Liver (tissue), 9 donors: Measurements from ENCODE around the gene CADPS. TPM values are rescaled to one million over a fixed set of nuclear protein-coding genes. Genes with fewer than 3 reads are reported as not detected.

Source experiments
- DNase-seq: peaks from one replicate; pipeline ENCODE4 v3.0.0-alpha.2; 2017; ENCODE audit warnings: low spot score
- H3K27ac ChIP-seq, 2 donors: one replicate each; pipeline ENCODE4 v1.7.0; 2013; ENCODE audit warnings: inconsistent platforms in 2 of 2, low read length in 2 of 2, control low read depth in 1 of 2, low read depth in 1 of 2, mild to moderate bottlenecking in 1 of 2
- H3K27me3 ChIP-seq, 4 donors: one replicate each; pipeline versions ENCODE4 v1.6.1 to v1.7.0; 2013; ENCODE audit warnings: low read length in 3 of 4, inconsistent platforms in 1 of 4, mild to moderate bottlenecking in 1 of 4, moderate library complexity in 1 of 4; ENCODE audit not compliant: control insufficient read depth in 4 of 4, insufficient read depth in 4 of 4
- H3K36me3 ChIP-seq, 4 donors: one replicate each; pipeline versions ENCODE4 v1.6.1 to v1.7.0; 2013; ENCODE audit warnings: low read length in 3 of 4, mild to moderate bottlenecking in 3 of 4, low read depth in 1 of 4, moderate library complexity in 1 of 4; ENCODE audit not compliant: control insufficient read depth in 4 of 4, insufficient read depth in 3 of 4
- H3K4me1 ChIP-seq, 4 donors: one replicate each; pipeline versions ENCODE4 v1.6.1 to v1.7.0; 2013; ENCODE audit warnings: low read length in 3 of 4, mild to moderate bottlenecking in 3 of 4, moderate library complexity in 1 of 4; ENCODE audit not compliant: control insufficient read depth in 4 of 4, insufficient read depth in 4 of 4
- H3K4me3 ChIP-seq, 3 donors: one replicate each; pipeline versions ENCODE4 v1.6.1 to v1.7.0; 2013; ENCODE audit warnings: low read length in 3 of 3, control low read depth in 1 of 3, low read depth in 1 of 3, mild to moderate bottlenecking in 1 of 3
- H3K9ac ChIP-seq, 2 donors: one replicate each; pipeline ENCODE4 v1.7.0; 2013; ENCODE audit warnings: low read length in 2 of 2, mild to moderate bottlenecking in 2 of 2, moderate library complexity in 2 of 2, control low read depth in 1 of 2, low read depth in 1 of 2
- H3K9me3 ChIP-seq, 4 donors: one replicate each; pipeline versions ENCODE4 v1.6.1 to v1.7.0; 2013; ENCODE audit warnings: low read length in 3 of 4; ENCODE audit not compliant: control insufficient read depth in 4 of 4
- ATF3 ChIP-seq: IDR thresholded peaks from 2 replicates; pipeline ENCODE4 v1.6.1; 2016; ENCODE audit warnings: antibody characterized with exemption
- CTCF ChIP-seq: fragments of 150-350 bp; IDR thresholded peaks from 2 replicates; pipeline ENCODE4 v1.5.1; 2017; ENCODE audit warnings: improper control_type of control experiment, low read depth, low read length; ENCODE audit not compliant: missing input control
- EGR1 ChIP-seq, 2 donors: IDR thresholded peaks; 2 replicates each; pipeline ENCODE4 v1.6.1; 2016 to 2018; ENCODE audit warnings: antibody characterized with exemption in 2 of 2, low read depth in 2 of 2
- FOXA1 ChIP-seq: IDR thresholded peaks from 2 replicates; pipeline ENCODE4 v1.6.1; 2016; ENCODE audit warnings: antibody characterized with exemption
- FOXA2 ChIP-seq: IDR thresholded peaks from 2 replicates; pipeline ENCODE4 v1.6.1; 2016; ENCODE audit warnings: antibody characterized with exemption
- GABPA ChIP-seq, 2 donors: IDR thresholded peaks in 1 of 2; conservative IDR thresholded peaks in 1 of 2; 2 replicates each; pipeline ENCODE4 v1.6.1; 2016; ENCODE audit warnings: antibody characterized with exemption in 2 of 2, mild to moderate bottlenecking in 1 of 2, moderate library complexity in 1 of 2
- HNF4A ChIP-seq, 2 donors: conservative IDR thresholded peaks; 2 replicates each; pipeline ENCODE4 v1.6.1; 2016; ENCODE audit warnings: antibody characterized with exemption in 2 of 2, mild to moderate bottlenecking in 2 of 2
- HNF4G ChIP-seq: IDR thresholded peaks from 2 replicates; pipeline ENCODE4 v1.6.1; 2016; ENCODE audit warnings: antibody characterized with exemption
- JUND ChIP-seq, 2 donors: IDR thresholded peaks; 2 replicates each; pipeline ENCODE4 v1.6.1; 2016; ENCODE audit warnings: antibody characterized with exemption in 2 of 2
- MAX ChIP-seq: IDR thresholded peaks from 2 replicates; pipeline ENCODE4 v1.6.1; 2016; ENCODE audit warnings: antibody characterized with exemption
- NR2F2 ChIP-seq: IDR thresholded peaks from 2 replicates; pipeline ENCODE4 v1.6.1; 2016; ENCODE audit warnings: antibody characterized with exemption
- RAD21 ChIP-seq, 2 donors: IDR thresholded peaks; 2 replicates each; pipeline ENCODE4 v1.6.1; 2016; ENCODE audit warnings: antibody characterized with exemption in 2 of 2, mild to moderate bottlenecking in 2 of 2
- REST ChIP-seq: IDR thresholded peaks from 2 replicates; pipeline ENCODE4 v1.6.1; 2016; ENCODE audit warnings: antibody characterized with exemption, mild to moderate bottlenecking
- RXRA ChIP-seq, 2 donors: IDR thresholded peaks; 2 replicates each; pipeline ENCODE4 v1.6.1; 2017 to 2018; ENCODE audit warnings: antibody characterized with exemption in 2 of 2, mild to moderate bottlenecking in 1 of 2
- SP1 ChIP-seq: IDR thresholded peaks from 2 replicates; pipeline ENCODE4 v1.6.1; 2018; ENCODE audit warnings: antibody characterized with exemption, mild to moderate bottlenecking
- TAF1 ChIP-seq: conservative IDR thresholded peaks from 2 replicates; pipeline ENCODE4 v1.6.1; 2016; ENCODE audit warnings: antibody characterized with exemption, mild to moderate bottlenecking
- YY1 ChIP-seq: IDR thresholded peaks from 2 replicates; pipeline ENCODE4 v1.6.1; 2016; ENCODE audit warnings: antibody characterized with exemption, mild to moderate bottlenecking
- ZBTB33 ChIP-seq: IDR thresholded peaks from 2 replicates; pipeline ENCODE4 v1.6.1; 2016; ENCODE audit warnings: antibody characterized with exemption
- polyA plus RNA-seq, 2 donors: library from polyadenylated mRNA; stranded (reverse) in 1 of 2; unstranded in 1 of 2; fragments of 200-250 nt in 1 of 2; fragments of >200 nt in 1 of 2; fragmentation: Nextera tagmentation in 1 of 2; extraction: Ambion mirVana in 1 of 2; gene quantifications; one replicate each; pipeline versions ENCODE4 v1.2.1 to v1.2.3, GENCODE V29; 2013 to 2015
- total RNA-seq, 2 donors: library from RNA; depleted of rRNA; stranded (reverse); fragments of >200 nt; gene quantifications; one replicate each; pipeline ENCODE4 v1.2.3, GENCODE V29; 2014
- donor health status: healthy.
- donor health status: healthy.
- donor health status: healthy.
- donor health status: healthy.
- donor health status: healthy.

Gene CADPS
- total and polyA plus RNA-seq, 4 donors, result 0.05 to 0.37 (median 0.17) TPM; not detected in 1

DNA sequence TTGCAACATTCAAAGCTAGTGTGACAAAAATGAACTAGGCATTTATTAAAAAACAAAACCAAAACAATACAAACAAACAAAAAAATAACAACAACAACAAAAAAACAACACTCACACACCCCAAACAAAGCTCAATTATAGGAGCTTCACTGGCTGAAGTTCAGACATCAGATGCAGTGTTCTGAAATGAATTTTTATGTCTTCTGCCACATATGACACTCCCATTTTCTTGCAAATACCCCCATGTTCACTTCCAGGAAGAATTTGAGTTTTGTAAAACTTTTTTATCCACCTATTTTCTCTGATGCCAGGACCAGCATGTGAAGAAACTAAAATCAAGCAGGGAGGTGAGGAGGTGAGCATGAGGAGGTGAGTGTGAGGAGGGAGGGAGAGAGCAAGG lies 113.9 kb downstream of the CADPS start:
- no peak for DNase-seq
- no peaks in the 10 kb centered on the region for H3K36me3 ChIP-seq
- no peak overlapping the region for H3K4me3 ChIP-seq
- H3K4me1 ChIP-seq, result no peaks in the 10 kb centered on the region
- H3K27me3 ChIP-seq, result no peaks in the 10 kb centered on the region
- TF ChIP-seq TAF1 (no peak), ZBTB33 (no peak), HNF4A (conservative IDR thresholded peaks at IDR 0.05) (no peak), HNF4G (no peak), RAD21 (IDR thresholded peaks at IDR 0.05) (no peak), FOXA2 (no peak), RXRA (IDR thresholded peaks at IDR 0.05) (no peak), EGR1 (IDR thresholded peaks at IDR 0.05; ENCODE audit: low read depth in 2 of 2) (no peak), SP1 (no peak), GABPA (IDR thresholded peaks at IDR 0.05 in 1 of 2, conservative IDR thresholded peaks at IDR 0.05 in 1 of 2) (no peak), REST (no peak), ATF3 (no peak), NR2F2 (no peak), CTCF (no peak), JUND (IDR thresholded peaks at IDR 0.05) (no peak), MAX (no peak), YY1 (no peak), FOXA1 (no peak)
- H3K9ac ChIP-seq, result no peak overlapping the region
- no peak overlapping the region for H3K27ac ChIP-seq
- H3K9me3 ChIP-seq, result no peaks in the 10 kb centered on the region
